Measurements from ENCODE around the gene SLC45A3. TPM values are rescaled to one million over a fixed set of nuclear protein-coding genes. Genes with fewer than 3 reads are reported as not detected.
"Not testable (repeated sequence)": the region's sequence is repeated elsewhere in the genome, so short reads cannot be mapped to it uniquely, and the experiment has no call there.

Gene SLC45A3
- polyA plus RNA-seq, 5 donors = 6.2 to 9.1 (median 8.6) TPM

DNA sequence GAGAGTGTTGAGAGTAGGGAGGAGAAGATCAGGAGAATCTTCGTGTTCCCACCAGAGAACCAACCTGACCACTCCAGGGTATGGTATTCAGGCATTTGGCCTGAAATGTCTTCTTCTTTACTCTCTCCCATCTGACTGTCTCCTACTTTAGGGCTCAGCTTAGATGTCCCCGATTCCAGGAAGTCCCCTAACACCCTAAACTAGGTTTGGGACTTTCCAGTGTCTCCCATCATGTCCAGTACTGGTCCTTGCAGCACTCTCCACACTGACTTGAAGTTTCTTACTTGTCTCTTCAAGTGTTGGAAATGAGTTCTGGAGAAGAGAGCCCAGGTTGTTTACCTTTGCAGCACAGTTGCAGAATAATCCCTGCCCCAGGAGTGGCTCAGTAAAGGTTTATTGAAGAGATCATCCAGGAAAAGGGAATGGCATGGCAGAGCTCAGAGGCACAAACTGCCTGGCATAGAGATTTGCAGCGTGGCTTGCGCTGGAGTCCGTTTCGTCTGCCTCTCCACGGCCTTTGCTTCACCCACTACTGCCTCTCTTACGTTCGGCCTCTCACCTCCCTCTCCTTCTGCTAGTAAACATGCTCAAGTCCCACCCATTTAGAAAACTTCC is 42.3 kb downstream of the SLC45A3 start:
- no peak for DNase-seq

DNA sequence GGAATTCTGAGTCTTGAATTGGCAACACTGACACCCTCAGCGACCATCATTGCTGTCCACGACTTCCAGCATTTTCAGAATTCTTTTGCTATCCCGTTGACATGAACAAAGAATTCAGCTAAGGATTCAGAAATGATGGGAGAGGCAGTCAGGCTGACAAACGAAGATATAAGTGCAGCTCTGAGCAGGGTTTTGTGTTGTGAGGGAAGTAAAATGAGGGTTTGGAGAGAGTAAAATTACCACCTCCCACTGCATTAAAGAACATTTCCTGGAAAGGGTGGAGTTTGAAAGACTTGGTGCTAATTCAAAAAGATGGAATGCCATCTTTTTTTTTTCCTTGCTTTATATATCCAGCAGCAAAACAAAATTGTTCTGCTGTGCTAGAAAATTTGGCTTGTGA is 43.6 kb downstream of the SLC45A3 start:
- DNase-seq = no peak

DNA sequence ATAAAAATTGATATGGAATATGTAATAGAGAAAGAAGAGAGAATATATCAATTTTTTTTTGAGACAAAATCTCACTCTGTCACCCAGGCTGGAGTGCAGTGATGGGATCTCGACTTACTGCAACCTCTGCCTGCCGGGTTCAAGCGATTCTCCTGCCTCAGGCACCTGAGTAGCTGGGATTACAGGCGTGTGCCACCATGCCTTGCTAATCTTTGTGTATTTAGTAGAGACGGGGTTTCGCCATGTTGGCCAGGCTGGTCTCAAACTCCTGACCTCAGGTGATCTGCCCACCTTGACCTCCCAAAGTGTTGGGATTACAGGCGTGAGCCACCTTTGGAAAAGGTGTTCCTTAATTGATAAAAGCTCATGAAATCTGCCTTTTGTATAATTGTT is 44.2 kb downstream of the SLC45A3 start:
- DNase-seq = not testable (repeated sequence)

DNA sequence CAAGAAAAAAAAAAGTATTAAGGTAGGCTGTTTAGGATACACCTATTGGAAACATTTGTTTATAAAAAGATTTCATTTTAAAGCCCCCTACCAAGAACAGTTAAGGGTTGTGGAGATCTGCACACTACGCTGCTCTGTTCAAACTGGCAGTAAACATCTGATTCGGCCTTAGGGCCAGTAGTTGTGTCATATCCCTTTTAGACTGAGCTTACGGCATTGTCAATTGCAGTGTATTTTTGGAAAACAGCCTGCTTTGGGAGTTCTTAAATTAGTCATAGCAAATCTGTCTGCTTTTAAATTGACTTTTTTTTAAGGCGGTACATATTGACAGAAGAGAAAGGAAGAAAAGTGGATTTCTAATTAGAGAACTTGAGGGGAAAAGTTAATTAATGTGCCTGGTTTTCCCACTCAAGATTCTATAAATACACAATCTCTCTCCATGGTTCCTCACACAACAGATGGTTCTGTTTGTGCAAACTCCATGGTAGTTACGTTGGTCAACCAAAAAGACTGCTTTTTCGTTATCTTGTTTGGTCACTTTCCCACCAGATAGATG is 46.8 kb downstream of the SLC45A3 start:
- DNase-seq = no peak

DNA sequence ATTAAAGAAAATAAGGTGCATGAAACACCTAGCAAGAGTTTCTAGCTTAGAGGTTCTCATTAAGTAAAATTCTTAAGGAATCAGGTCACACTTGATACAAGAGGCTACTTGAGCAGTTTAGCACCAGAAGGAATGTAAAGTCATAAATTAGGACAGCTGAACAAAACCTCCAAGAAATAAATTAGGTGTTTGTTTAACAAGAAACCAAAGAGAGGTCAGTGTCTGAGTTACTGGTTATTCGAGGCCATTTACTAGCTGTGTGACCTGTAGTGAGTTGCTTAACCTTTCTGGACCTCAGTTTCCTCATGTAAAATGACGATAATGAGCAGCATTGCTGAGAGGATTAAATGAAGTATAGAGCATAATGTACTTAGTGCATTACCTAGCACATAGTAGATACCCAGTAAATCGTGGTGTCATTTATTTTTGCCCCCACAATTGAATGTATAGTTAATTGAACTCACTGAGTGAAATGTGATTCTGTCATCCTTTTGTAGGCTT is 47.6 kb downstream of the SLC45A3 start:
- DNase-seq = peak in 1 of 2 donors; percentile 28

DNA sequence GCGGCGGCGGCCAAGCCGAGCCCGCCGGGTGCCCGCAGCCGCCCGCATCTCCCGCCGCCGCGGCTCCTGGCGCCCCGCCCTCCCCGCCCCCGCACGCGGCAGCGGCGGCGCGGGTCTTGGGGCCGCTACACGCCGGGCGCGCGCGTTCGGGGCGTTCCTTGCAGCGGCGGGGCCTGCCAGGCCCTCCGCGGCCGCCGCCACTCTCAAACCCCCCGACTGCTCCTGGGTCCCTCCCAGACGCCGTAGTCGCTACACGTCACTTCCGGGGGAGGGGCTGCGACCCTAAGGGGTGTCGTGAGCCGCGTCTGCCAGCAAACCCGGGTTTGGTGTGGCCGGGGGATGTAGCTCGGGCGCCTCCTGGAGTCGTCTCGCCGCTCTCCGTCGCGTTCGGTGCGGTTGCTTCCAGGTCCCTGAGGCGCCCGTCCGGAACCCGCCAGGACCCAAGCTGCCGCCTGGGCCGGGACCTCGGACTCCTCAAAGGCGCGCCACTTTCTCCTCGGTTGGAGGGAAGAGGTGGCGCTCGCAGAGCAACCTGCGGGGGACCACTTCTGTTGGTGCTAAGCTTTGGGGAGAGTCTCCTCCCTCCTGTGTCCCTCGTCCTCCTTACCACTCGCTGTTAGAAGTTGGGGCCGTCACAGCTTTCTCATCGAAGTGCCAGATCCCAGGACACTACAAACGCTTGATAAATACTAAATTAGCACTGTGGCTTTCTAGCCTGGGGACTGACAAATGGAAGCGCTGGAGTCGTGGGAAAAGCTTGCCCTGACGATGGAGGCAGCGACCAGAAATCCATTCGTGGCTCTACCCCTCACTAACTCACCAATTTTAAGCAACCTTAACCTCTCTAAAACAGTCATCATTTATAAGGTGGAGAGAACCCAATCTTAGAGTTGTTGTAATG is 48.3 kb downstream of the SLC45A3 start, which contains the start of gene ELK4:
TSS of gene ELK4 (minus strand) at position 244 of the 901 bp plus-strand sequence. CDS start 8,129 bp downstream, outside the sequence.
- DNase-seq = peak; percentile 98 to 99

DNA sequence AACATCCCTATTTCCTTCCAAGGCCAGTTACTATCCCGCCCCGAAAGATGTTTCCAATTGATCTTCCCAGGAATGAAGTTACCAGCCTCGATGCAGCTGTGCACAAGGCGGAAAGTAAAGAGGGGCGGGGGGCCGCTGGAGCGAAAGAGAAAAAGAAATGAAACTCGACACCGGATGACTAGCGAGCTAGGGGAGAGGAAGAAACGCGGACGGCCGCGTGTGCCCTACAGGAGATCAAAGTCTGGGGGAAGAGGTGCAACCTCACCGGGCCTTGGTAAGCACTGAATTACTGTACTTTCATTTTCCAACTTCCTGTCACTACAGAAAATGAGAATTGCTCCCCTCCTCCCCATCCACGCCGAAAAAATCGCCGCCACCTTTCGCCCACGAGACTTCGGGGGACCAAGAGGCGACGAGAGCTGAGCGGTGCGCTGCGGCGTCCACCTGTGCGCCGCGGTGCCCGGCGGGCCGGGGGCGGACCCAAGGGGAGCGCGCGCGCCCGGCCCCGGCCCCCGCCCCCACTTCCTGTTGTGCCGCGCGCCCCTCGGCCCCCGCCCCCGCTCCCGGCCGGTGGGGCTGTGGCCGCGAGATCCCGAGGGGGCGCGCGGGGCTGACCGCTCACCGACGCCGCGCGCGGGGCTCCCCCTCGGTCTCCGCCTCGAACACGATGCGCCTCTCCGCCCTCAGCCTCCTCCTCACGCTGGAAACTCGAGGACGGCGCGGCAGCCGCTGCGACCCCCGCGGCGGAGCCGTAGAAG is 49.1 kb downstream of the SLC45A3 start:
- peak; percentile 78 to 82 for DNase-seq

DNA sequence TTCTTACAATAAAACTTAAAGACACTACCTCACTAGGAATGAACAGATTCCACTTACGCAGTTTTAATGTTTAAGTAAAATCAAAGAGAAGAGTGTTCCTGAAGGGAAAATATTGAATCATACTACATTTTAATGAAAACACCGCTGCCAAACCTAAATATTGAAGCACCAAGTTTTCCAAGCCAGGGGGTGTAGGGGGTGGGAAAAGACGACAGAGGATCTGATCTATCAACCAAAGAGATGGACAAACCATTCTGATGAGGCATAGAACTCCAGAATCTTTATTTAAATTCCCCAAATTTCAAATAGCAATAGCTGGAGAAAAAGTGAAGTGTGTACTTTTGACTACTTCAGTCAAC is 49.7 kb downstream of the SLC45A3 start:
- DNase-seq = no peak

DNA sequence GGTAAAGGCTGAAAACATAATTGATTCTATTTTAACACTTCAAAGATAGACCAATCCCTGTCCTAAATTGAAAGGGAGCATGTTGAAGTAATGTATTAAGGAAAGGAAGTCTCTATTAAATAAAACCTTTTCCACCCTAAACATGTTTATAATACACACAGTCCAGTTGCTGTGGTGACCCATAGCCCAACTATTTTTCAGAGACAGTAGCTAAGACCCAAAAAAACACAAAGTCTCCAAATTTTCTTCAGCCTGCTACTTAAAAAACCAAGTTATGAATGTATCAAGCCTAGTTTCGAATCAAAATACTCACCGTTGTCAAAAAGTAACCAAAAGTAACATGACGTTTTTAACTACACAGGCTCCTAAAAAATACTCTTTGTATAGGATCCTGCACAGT is 50.1 kb downstream of the SLC45A3 start:
- peak in 1 of 2 donors; percentile 35 for DNase-seq

DNA sequence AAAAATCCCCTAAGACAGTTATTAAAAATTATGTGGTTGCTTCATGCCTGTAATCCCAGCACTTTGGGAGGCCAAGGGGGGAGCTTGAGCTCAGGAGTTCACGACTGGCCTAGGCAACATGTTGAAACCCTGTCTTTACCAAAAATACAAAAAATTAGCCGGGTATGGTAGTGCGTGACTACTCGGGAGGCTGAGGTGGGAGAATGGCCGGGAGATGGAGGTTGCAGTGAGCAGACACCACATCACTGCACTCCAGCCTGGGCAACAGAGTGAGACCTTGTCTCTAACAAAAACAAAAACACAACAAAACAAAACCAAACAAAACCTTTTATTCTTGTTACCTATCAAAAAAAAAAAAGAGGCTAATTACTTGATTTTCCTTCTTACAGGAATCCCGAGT is 50.6 kb downstream of the SLC45A3 start:
- no peak for DNase-seq

DNA sequence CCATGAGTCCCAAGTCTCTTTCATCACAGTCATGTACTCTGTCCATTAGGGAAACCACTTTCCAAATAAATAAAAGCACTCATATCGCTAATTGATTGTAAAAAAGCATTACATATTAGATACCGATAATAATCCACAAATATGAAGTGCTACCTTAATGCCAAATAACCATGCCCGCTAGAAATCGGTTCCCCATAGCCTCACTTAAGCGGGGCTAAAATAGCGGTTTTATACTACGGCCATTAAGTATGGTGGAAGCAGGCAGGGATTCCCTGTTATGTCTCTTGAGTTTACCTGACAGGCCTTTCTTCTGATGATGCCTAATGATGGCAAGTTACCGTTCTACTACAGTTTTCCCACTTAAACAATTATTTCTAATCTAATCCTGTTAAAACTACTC is 52.4 kb downstream of the SLC45A3 start:
- no peak for DNase-seq

DNA sequence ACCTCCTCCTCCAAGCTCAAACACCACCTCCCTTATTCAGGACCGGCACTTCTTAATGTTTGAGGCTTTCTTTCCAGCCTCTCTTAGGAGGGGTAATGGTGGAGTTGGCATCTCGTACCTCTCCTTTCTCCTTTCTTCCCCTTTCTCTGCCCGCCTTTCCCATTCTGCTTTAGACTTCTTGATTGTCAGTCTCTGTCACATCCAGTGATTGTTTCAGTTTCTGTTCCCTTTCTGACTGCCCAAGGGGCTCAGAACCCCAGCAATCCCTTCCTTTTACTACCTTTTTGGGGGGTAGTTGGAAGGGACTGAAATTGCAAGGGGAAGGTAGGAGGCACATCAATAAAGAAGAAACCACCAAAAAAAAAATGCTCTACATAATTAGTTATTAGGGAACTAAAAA is 54.1 kb downstream of the SLC45A3 start:
- DNase-seq = no peak

DNA sequence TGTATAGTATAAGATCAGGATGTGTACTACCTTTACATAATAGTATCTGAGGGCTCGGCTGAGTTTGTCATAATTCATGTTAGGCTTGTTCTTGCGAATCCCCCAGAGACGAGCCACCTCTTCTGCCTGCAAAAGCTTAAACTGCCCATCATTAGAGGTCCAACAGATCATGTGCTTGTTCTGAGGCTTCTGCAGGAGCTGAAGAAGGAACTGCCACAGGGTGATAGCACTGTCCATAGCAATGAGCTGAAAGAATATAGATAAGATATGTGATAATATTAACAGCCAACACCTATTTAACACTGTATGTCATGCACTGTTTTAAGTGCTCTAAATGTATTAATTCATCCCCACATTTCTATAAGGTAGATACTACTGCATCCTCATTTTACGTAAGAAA is 56.7 kb downstream of the SLC45A3 start:
- no peak for DNase-seq

DNA sequence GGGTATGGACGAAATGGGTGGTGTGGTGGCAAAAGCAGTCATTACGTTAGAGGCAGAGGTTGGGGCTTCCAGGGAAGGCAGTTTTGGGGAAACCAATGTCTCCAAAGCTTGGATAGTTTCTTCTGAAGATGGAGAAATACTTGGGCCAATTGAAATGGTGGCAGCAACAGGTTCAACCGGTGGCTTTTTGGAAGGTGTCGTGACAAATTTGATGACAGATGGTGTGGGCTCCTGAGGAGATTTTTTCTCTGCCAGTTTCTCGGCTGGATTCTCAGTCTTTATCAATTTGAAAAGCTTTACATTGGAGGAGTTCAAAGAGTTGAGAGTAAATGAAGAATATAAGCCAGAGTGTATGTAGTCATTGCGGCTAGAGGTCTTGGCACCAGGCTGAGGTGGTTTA is 60.0 kb downstream of the SLC45A3 start:
- DNase-seq = no peak

DNA sequence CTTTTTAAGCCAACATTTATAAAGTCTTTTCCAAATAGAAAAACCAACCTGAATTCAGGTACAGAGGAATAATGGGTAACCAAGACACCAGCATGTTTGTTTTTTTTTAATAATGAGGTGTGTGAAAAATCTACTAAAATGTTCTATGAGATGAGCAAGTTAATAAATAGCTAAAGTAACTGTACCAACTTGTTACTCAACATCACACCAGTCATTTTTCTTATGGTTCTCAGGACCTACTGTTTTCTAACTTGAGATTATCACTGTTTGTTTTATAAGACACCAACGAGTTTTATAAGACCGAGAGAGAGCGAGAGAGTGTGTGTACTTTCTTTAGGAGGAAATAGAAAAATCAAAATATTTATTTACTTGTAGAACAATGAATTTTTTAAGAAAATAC is 60.9 kb downstream of the SLC45A3 start:
- no peak for DNase-seq

DNA sequence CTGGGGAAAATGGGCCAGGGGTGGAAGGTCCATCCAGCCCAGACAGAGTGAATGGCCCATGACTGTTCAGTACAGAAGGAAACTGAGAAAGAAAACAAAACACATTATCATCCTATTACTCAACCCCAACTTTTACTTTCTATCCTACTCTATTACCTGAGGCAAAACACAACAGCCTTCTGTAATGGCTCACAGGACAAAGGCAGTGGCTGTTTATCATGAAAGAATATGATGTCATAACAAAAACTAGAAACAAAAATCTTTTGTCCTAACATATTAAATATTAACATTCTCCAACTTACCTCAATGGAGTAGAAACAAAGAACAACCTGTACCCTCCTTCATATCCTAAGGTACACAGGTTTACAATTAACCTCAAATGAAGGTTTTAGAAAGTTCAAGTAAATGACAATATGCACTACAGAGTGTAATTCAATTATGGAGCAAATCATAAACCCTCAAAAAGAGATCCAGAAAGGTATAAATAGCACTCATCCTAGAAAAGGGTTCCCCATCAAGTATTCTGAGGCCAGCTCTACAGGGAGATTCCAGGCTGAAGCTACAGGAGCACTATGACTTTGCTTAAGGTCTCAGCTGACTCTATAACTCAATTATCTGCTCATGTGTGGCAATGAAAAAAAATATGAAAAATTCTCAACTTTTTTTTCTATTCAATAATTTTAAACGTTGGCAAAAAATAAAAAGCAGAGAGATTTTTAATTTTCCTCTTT is 63.6 kb downstream of the SLC45A3 start:
- DNase-seq = no peak

DNA sequence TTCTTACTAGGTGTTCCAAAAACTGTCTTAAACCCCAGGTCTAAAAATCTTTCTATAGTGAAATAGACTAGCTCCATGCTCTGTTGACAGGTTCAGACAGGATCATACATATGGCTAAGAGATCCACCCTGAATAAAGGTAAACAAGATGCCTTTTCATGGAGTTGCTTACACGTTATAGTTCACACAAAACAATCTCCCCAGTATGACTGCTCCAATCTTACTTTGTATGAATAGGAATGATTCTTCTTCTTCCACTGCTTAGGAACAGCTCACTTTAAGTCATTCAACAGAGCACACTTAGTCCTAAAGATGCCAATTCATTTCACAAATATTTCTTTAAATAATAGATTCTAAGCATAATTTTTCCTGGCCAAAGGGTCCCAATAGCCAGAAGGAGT is 64.5 kb downstream of the SLC45A3 start:
- no peak for DNase-seq

DNA sequence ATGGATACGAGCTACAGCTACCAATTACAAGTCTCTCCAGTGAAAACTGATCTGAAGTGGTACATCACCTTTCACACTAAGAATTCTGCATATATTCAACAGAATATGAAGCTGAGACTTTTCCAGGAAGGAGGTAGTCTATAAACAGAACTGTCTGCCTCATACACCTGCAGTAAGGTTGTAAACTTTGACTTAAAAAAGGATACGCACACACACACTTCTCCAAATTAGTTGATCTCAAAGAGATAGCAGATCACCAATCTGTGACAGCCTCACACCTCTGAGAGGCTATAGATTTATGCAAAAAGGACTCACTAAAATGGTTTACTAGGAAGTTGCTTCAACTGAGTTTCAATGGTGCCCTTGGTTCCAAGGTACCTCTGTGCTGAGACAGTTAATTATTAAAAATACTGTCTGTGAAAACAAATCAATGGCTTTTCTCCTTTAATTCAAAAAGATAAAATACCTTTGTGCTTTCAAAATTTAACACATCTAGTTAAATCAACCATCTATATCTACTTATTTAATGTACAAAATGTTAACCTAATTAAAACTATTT is 66.4 kb downstream of the SLC45A3 start:
- no peak for DNase-seq

DNA sequence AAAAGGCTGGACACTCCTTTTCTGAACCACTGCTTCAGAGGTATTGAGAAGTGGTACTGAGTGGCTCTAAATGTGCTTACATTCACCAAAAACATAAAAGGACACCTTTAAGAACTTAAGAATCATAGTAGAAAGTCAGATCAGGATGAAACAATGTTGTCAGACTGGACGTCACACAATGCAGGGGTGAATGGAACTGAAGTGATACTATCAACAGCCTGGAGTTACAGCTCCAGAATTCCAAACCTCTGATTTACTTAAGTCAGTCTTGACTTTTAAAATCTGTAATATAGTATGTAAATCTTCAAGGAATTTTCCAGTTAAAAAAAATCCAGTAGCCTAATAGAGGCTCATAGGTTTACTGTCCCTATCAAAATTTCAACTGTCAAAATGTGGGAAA is 67.8 kb downstream of the SLC45A3 start:
- no peak for DNase-seq

DNA sequence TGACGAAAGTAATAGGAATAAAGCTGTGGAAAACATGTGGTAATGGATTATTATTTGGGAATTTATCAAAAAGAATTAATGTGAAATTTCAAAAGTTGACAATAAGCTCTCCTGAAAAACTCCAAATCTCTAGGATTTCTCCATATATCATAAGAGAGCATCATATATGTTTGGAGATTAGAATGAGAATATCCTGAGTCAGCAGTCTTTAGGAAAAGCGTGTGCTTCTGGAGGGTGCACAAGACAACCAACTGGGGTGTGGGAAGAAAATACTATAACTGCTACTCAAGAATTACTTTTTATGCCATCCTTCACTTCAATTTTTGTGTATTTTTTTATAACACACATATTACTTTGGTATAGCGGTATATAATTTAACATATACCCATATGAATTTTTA is 68.2 kb downstream of the SLC45A3 start:
- DNase-seq = no peak

DNA sequence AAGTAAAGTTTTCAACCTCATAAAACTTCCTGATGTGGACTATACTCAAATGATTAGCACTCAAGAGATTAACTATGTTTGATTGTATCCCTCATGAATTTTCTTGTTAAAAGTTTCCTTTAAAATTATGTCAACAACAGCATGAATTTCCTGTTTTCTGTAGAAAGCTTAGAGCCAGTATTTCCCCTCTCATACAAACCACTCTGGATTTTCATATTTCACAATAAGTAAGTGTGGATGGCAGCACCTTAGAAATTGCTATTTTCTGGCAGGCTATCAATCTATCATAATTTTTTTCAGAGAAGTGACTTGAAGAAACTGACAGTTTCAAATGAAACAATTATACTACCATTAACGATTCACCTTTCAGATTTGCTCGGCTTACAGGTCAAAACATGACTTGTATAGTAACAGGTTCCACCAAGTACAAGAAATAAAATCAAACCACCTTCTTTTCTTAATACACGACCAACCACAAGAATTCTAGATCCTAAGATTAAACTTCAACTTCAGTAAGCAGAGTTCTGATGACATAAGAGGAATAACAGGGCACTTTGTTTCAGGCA is 69.3 kb downstream of the SLC45A3 start:
- no peak for DNase-seq

All from right lung (tissue), 5 donors.